CD4-positive, alpha-beta T cell treated with Interleukin-12 subunit alpha and Interleukin-12 subunit beta, for 1 hour (primary cell): ENCODE measurements around the gene MARVELD3.
A peak's percentile ranks its signal among the peaks of the same experiment; 100 is the strongest.
"Not testable (repeated sequence)": the region's sequence is repeated elsewhere in the genome, so short reads cannot be mapped to it uniquely, and the experiment has no call there.

Source experiments
- DNase-seq: peaks from one replicate; pipeline ENCODE4 v3.0.0-alpha.2; 2020

MARVELD3 gene, protein sequence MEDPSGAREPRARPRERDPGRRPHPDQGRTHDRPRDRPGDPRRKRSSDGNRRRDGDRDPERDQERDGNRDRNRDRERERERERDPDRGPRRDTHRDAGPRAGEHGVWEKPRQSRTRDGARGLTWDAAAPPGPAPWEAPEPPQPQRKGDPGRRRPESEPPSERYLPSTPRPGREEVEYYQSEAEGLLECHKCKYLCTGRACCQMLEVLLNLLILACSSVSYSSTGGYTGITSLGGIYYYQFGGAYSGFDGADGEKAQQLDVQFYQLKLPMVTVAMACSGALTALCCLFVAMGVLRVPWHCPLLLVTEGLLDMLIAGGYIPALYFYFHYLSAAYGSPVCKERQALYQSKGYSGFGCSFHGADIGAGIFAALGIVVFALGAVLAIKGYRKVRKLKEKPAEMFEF

GRCh38 chr16:71626018-71626857 lies at the start of gene MARVELD3:
TSS of gene MARVELD3 (plus strand) at chr16:71626184. CDS start at chr16:71626230, 46 bp downstream.
- DNase-seq: peak; percentile 16

GRCh38 chr16:71576971-71577370 lies 49.0 kb upstream of the MARVELD3 start, which contains the start of gene TAT:
TSS of gene TAT (minus strand) at chr16:71577092. CDS start at chr16:71576415, 677 bp downstream.
- DNase-seq: no peak

DNA sequence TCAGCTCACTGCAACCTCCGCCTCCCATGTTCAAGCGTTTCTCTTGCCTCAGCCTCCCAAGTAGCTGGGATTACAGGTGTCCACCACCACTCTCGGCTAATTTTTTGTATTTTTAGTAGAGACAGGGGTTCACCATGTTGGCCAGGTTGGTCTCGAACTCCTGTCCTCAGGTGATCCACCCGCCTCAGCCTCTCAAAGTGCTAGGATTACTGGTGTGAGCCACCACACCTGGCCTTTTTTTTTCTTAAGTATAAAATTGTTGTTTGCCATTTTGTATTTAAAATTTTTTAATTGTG lies 43.5 kb upstream of the MARVELD3 start:
- not testable (repeated sequence) for DNase-seq

DNA sequence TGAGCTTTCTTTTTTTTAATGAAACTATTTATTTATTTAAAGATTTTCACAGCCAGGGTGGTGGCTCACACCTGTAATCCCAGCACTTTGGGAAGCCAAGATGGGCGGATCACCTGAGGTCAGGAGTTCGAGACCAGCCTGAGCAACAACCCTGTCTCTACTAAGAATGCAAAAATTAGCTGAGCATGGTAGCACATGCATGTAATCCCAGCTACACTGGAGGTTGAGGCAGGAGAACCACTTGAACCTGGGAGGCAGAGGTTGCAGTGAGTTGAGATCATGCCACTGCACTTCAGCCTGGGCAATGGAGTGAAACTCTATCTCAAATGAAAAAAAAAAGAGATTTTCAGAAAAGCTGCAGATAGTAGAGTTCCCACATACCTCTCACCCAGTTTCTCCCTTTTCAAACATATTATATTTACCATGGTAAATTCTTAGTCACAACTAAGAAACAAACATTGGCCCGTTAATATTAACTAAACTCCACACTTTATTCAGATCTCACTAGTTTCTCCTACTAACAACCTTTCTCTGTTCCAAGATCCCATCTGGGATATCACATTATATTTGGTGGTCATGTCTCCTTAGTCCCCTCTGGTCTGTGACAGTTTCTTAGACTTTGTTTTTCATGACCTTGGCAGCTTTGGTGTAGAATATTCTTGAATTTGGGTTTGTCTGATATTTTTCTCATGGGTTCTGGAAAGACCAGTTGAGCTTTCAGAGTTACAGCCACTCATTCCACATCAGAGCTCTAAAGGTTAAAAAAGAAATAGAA lies 41.3 kb upstream of the MARVELD3 start:
- no peak for DNase-seq

GRCh38 chr16:71585318-71585703 lies 40.7 kb upstream of the MARVELD3 start:
- no peak for DNase-seq

DNA sequence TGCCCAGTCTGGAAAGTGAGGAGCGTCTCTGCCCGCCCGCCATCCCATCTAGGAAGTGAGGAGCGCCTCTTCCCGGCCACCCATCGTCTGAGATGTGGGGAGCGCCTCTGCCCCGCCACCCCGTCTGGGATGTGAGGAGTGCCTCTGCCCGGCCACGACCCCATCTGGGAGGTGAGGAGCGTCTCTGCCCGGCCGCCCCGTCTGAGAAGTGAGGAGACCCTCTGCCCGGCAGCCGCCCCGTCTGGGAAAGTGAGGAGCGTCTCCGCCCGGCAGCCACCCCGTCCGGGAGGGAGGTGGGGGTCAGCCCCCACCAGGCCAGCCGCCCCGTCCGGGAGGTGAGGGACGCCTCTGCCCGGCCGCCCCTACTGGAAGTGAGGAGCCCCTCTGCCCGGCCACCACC lies 36.6 kb upstream of the MARVELD3 start:
- DNase-seq: not testable (repeated sequence)

GRCh38 chr16:71590071-71590470 lies 35.9 kb upstream of the MARVELD3 start:
- not testable (repeated sequence) for DNase-seq

DNA sequence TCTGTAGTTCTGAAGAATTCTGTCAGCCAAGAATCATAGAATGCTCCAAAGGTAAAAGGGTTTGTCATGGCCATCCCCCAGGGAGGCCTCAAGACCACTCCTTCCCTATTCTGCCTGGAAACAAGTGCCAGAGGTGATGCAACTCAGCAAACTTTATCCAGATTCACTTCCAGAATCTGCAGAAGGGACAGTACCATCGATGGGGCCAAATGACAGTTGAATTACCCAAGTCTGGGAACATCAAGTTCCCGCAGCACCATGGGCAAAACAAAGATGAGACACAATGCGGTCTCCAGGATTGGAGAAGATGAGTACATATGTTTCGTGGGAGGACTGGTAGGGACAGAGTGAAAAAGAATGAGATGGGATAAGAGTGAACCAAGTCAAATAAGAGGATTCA lies 35.4 kb upstream of the MARVELD3 start:
- DNase-seq: no peak

GRCh38 chr16:71591917-71592316 lies 34.1 kb upstream of the MARVELD3 start:
- no peak for DNase-seq

DNA sequence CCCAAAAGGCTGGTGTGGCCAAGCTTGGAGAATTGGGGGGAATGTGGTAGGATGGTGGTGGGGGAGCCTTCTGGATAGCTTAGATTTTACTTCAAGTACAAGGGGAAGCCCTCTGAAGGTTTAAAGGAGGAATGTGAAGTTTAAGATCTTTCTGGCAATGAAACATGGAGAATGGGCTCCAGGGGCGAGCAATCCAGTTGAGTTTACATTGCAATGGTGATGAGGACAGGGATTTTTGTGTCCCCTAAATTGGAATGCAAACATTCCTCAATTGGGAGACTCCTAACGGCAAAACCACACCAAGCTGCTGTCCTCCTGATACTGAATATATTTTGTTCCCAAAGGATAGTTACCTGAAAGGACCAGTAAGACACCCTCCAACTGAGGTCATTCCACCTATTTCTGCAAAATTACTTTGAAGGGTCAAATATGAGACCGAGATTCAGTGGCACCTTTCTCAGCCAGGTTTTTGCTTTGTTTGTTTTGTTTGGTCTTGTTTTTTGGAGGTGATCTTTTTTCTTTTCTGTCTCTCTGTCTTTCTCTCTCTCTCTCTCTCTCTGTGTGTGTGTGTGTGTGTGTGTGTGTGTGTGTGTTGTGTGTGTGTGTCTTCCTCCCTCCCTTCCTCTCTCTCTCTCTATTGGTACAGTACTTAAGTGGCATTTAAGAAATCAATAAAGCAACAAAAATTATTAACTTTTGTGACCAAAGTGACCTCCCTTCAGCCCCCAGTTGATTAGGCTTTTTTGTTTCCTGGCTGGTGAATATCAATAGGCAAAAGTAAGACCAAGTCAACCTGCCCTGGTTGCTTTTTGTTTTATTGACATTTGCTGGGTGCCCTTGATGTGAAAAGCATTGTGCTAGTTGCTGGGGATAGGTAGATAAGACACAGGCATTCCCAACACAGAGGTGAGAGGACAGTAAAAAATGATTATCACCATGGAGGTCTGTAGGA lies 32.7 kb upstream of the MARVELD3 start:
- no peak for DNase-seq

GRCh38 chr16:71594000-71594646 lies 31.9 kb upstream of the MARVELD3 start:
- DNase-seq: no peak

GRCh38 chr16:71595340-71595826 lies 30.6 kb upstream of the MARVELD3 start:
- not testable (repeated sequence) for DNase-seq

DNA sequence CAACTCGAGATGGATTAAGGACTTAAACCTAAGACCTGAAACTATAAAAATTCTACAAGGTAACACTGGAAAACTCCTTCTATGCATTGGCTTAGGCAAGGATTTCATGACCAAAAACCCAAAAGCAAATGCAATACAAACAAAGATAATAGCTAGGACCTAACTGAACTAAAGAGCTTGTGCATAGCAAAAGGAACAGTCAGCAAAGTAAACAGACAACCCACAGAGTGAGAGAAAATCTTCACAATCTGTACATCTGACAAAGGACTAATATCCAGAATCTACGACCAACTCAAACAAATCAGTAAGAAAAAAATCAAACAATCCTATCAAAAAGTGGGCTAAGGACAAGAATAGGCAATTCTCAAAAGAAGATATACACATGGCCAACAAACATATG lies 27.6 kb upstream of the MARVELD3 start:
- not testable (repeated sequence) for DNase-seq

DNA sequence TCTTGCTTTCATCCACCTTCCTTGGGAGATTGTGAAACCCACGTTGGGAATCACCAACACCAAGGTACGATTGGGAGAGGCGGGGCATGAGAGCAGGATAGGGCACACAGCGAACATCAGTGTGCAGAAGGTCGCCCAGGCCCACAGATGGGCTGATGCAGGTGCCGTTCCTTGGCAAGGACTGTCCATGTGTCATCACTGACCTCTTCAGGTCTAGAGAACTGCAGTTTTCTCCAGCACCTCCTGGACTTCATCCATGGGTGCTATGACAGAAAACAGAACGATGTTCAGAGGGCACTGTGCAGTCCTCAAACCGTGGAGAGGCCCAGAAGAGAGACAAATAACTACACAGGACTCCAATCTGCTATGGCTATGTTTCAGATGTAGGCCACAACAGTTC lies 25.2 kb upstream of the MARVELD3 start:
- no peak for DNase-seq

- DNase-seq: no peak
Observed at GRCh38 chr16:71609066-71609465, 16.9 kb upstream of the MARVELD3 start.

DNA sequence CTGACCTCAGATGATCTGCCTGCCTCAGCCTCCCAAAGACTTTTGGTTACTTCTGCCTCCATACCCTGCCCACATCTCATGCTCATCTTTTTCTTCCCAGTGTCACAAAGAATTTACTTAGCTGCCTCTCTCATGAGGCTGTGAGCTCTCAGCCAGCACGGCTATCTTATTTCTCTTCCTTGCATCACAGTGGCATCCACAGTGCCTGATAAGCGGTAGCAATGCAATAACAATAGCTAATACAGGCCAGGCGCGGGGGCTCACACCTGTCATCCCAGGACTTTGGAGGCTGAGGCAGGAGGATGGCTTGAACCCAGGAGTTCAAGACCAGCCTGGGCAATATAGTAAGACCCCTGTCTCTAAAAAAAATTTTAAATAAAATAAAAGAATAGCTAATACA lies 15.5 kb upstream of the MARVELD3 start:
- DNase-seq: no peak

GRCh38 chr16:71610936-71611871 lies 14.8 kb upstream of the MARVELD3 start:
- DNase-seq: peak; percentile 74

DNA sequence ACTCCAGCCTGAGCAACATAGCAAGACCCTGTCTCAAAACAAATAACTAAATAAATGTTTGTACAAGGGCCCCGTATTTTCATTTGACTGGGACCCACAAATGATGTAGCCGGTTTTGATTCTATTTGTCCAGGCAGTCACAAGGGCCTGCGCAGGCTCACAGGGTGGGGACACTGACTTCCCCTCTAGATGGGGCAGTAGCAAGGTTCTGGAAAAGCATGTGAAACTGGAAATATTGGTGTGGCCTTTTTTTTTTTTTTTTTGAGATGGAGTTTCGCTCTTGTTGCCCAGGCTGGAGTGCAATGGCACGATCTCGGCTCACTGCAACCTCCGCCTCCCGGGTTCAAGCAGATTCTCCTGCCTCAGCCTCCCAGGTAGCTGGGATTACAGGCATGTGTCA lies 11.0 kb upstream of the MARVELD3 start:
- DNase-seq: not testable (repeated sequence)

DNA sequence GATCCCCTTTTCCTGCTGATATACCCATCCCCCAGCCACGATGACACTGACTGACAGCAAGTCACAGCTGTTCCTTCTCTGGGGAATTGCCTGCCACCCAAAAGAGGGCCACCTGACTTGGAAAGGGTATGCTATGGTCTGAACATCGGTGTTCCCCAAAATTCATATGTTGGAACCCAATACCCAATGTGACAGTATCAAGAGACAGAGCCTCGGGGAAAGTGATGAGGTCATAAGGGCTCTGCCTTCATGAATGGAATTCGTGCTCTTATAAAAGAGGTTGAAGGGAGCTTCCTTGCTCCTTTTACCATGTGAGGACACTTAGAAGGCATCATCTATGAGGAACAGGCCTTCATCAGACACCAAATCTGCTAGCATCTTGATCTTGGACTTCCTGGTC lies 7.6 kb upstream of the MARVELD3 start:
- no peak for DNase-seq

DNA sequence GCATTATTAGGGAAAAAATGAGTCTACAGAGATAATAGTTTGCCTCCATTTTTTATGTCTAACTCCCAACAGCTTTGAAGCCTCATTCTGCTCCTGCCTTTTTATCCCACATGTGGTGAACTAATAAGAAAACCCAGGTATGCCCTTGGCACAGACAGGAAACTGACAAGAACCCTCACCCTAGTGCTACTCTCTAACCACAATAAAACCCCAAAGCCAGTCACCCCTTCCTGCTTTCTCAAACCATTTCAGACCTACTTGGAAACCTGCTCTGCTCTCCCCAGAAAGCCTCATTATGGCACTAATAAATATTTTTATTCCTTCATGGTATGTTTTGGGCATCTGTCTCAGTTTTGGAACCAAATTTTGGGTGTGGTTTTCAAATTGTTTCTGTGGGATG lies 3.9 kb upstream of the MARVELD3 start:
- peak; percentile 19 for DNase-seq
